ENCODE results near the gene FBXW8. TPM values are rescaled to one million over a fixed set of nuclear protein-coding genes. Genes with fewer than 3 reads are reported as not detected.

Gene FBXW8
- total and polyA plus RNA-seq, 7 experiments from 2014 or later = 4.8 to 13.2 (median 11.7) TPM

DNA sequence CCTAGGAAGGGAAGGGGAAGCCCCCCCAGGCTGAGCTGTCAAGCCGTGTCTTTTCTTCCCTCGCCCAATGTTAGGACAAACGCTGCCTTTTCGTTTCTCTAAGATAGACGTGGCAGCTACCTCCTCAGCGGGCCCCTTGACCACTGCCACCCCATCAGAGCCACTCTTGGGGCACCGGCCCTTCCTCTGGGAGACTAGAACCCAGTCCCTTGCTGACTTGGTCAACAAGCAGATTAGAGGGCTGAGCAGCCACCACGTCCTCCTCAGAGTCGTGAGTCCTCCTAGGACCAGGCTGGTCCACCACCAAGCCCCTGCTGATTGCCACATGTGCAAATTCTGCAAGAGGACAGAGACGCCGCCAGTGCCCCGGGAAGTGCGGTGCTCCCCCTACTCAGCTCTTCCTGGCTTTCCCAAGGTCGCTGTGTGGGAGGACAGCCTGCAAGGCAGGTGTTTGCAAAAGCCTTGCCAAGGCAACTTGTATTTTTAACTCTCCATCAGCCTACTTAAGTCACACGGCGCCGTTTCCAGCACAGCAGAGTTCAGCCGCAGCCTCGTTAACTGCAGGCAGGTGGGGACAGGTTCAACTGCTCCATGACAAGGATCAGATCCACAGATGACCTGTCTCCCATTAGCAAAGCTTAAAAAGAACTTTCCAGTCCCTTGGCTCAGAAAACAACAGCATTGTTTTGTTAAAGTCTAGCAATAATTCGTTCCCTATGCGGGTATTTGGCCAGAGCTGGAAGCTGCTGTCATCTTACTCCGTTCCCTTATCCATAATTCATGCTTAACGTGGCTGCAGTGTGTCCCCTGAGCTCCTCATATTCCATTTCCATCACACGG, 122.9 kb downstream of the FBXW8 start:
- no peaks in the 10 kb centered on the region for H3K27me3 ChIP-seq (ENCODE audit: control insufficient read depth in 2 of 2, insufficient read depth in 2 of 2, low read length in 2 of 2)
- Mint-ChIP-seq H3K27ac (peak overlapping the region in 1 of 9 donors; percentile 46), H3K36me3 (peaks cover 0 to 5% (median 3%) of the 10 kb centered on the region in 5 donors), H3K27me3 (peaks cover 0 to 12% (median 4%) of the 10 kb centered on the region in 5 donors), H3K4me3 (no peak overlapping the region), H3K9me3 (no peaks in the 10 kb centered on the region), H3K4me1 (peaks cover 0 to 8% (median 0%) of the 10 kb centered on the region in 7 donors)
- DNase-seq (no peak), ATAC-seq (no peak)
- intact Hi-C loops (cut with micrococcal nuclease) = no loop called here
- H3K4me1 ChIP-seq (ENCODE audit: control insufficient read depth in 2 of 2, insufficient read depth in 2 of 2, low read length in 2 of 2) = no peaks in the 10 kb centered on the region
- H3K27ac ChIP-seq (ENCODE audit: low read depth, low read length) = no peak overlapping the region
- H3K9me3 ChIP-seq (ENCODE audit: control insufficient read depth in 2 of 3, low read length in 3 of 3) = no peaks in the 10 kb centered on the region
- no peak overlapping the region for H3K4me3 ChIP-seq (ENCODE audit: low read length)
- CTCF ChIA-PET = no interaction called here
- POLR2A ChIA-PET = no interaction called here
- H3K36me3 ChIP-seq (ENCODE audit: control insufficient read depth in 2 of 3, insufficient read depth in 3 of 3, low read length in 3 of 3) = peaks cover 0 to 3% (median 0%) of the 10 kb centered on the region in 3 experiments

DNA sequence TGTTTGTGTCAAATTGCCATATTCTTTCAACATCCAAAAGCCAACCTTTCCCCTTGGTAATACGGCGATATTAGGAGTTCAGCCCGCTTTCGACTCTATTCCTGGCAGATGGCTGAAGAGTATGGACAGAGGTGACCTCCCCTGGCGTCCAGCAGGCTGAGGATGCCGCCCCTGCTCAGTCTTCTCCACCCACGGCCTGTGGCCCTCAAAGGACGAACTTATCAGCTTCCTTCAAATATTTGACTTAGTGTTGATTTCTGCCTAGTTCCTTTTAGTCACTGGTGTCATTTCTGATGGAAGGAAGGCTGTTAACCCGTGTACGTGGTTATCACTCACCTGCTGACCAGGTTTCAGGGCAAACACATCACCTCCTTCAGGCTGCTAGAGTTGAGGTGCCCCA, 123.5 kb downstream of the FBXW8 start:
- peaks cover 0 to 4% (median 1%) of the 10 kb centered on the region in 5 donors for H3K36me3 Mint-ChIP-seq
- H3K27me3 ChIP-seq (ENCODE audit: control insufficient read depth in 2 of 2, insufficient read depth in 2 of 2, low read length in 2 of 2) = no peaks in the 10 kb centered on the region
- ATAC-seq = no peak
- no peaks in the 10 kb centered on the region for H3K9me3 ChIP-seq (ENCODE audit: control insufficient read depth in 2 of 3, low read length in 3 of 3)
- no peaks in the 10 kb centered on the region for H3K9me3 Mint-ChIP-seq
- H3K4me1 Mint-ChIP-seq = peaks cover 0 to 8% (median 0%) of the 10 kb centered on the region in 7 donors
- H3K4me3 ChIP-seq (ENCODE audit: low read length) = no peak overlapping the region
- ChIA-PET POLR2A (no interaction called here), CTCF (no interaction called here)
- no peak for DNase-seq
- H3K4me1 ChIP-seq (ENCODE audit: control insufficient read depth in 2 of 2, insufficient read depth in 2 of 2, low read length in 2 of 2) = no peaks in the 10 kb centered on the region
- H3K27ac ChIP-seq (ENCODE audit: low read depth, low read length) = no peak overlapping the region
- no peaks in the 10 kb centered on the region for H3K36me3 ChIP-seq (ENCODE audit: control insufficient read depth in 2 of 3, insufficient read depth in 3 of 3, low read length in 3 of 3)
- intact Hi-C loops (cut with micrococcal nuclease) = no loop called here
- peaks cover 0 to 12% (median 4%) of the 10 kb centered on the region in 5 donors for H3K27me3 Mint-ChIP-seq
- H3K27ac Mint-ChIP-seq = peak overlapping the region in 2 of 9 donors; percentile 46 to 62
- no peak overlapping the region for H3K4me3 Mint-ChIP-seq

DNA sequence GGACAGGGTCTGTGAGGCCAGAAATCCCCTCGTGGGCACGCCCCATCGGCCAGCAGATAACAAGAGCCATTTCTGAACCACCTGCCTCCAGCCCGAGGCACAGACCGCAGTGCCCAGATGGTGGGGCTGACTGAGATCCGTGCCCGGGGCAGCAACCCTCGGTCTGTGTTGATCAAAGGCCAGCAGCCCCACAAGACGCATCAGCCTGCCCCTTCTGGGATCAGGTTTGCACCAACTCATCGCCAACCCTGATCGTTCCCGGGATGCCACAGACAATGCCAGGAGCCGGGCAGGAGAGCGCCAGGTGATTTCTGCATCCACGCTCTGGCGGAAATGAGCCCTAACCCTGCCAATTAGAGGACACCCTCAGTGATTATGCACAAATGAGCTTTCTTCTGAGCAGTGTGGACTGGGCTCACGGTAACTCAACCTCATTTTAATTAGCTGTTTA, 124.0 kb downstream of the FBXW8 start:
- H3K36me3 ChIP-seq (ENCODE audit: control insufficient read depth in 2 of 3, insufficient read depth in 3 of 3, low read length in 3 of 3) = no peaks in the 10 kb centered on the region
- Mint-ChIP-seq H3K9me3 (no peaks in the 10 kb centered on the region), H3K27me3 (peaks cover 0 to 12% (median 4%) of the 10 kb centered on the region in 5 donors), H3K4me1 (peaks cover 0 to 8% (median 0%) of the 10 kb centered on the region in 7 donors), H3K36me3 (peaks cover 0 to 4% (median 1%) of the 10 kb centered on the region in 5 donors), H3K27ac (peak overlapping the region in 1 of 9 donors; percentile 46), H3K4me3 (no peak overlapping the region)
- H3K27me3 ChIP-seq (ENCODE audit: control insufficient read depth in 2 of 2, insufficient read depth in 2 of 2, low read length in 2 of 2) = no peaks in the 10 kb centered on the region
- H3K9me3 ChIP-seq (ENCODE audit: control insufficient read depth in 2 of 3, low read length in 3 of 3) = no peaks in the 10 kb centered on the region
- H3K27ac ChIP-seq (ENCODE audit: low read depth, low read length) = no peak overlapping the region
- no peak overlapping the region for H3K4me3 ChIP-seq (ENCODE audit: low read length)
- no peaks in the 10 kb centered on the region for H3K4me1 ChIP-seq (ENCODE audit: control insufficient read depth in 2 of 2, insufficient read depth in 2 of 2, low read length in 2 of 2)
- intact Hi-C loops (cut with micrococcal nuclease) = no loop called here
- no peak for DNase-seq
- POLR2A ChIA-PET = no interaction called here
- CTCF ChIA-PET = no interaction called here
- no peak for ATAC-seq

DNA sequence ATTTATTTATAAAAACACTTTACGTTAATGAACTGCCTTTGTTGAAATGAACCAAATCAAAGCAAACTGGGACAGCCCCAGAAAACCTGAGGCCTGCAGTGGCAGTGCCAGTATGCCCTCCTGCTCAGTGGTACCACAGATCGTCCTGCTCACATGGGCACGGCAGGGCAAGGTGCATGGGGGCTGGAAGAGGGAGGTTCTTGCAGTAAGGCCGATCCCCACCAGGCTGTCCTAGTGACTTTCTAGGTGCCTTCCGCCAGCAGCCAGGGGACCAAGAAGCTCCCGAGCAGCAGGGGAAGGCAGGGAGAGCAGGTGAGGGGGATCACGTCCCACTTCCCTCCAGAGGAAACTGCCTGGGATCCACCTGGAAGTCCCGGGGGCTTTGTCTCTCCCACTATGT, 124.5 kb downstream of the FBXW8 start:
- H3K27ac Mint-ChIP-seq = no peak overlapping the region
- DNase-seq = no peak
- peaks cover 0 to 12% (median 4%) of the 10 kb centered on the region in 5 donors for H3K27me3 Mint-ChIP-seq
- Histone ChIP-seq H3K4me1 (ENCODE audit: control insufficient read depth in 2 of 2, insufficient read depth in 2 of 2, low read length in 2 of 2) (no peaks in the 10 kb centered on the region), H3K36me3 (ENCODE audit: control insufficient read depth in 2 of 3, insufficient read depth in 3 of 3, low read length in 3 of 3) (no peaks in the 10 kb centered on the region), H3K9me3 (ENCODE audit: control insufficient read depth in 2 of 3, low read length in 3 of 3) (no peaks in the 10 kb centered on the region), H3K27ac (ENCODE audit: low read depth, low read length) (no peak overlapping the region), H3K27me3 (ENCODE audit: control insufficient read depth in 2 of 2, insufficient read depth in 2 of 2, low read length in 2 of 2) (no peaks in the 10 kb centered on the region), H3K4me3 (ENCODE audit: low read length) (no peak overlapping the region)
- no peak for ATAC-seq
- peaks cover 0 to 4% (median 1%) of the 10 kb centered on the region in 5 donors for H3K36me3 Mint-ChIP-seq
- no peaks in the 10 kb centered on the region for H3K9me3 Mint-ChIP-seq
- ChIA-PET POLR2A (no interaction called here), CTCF (no interaction called here)
- H3K4me1 Mint-ChIP-seq = peaks cover 0 to 9% (median 0%) of the 10 kb centered on the region in 7 donors
- intact Hi-C loops (cut with micrococcal nuclease) = no loop called here
- no peak overlapping the region for H3K4me3 Mint-ChIP-seq

DNA sequence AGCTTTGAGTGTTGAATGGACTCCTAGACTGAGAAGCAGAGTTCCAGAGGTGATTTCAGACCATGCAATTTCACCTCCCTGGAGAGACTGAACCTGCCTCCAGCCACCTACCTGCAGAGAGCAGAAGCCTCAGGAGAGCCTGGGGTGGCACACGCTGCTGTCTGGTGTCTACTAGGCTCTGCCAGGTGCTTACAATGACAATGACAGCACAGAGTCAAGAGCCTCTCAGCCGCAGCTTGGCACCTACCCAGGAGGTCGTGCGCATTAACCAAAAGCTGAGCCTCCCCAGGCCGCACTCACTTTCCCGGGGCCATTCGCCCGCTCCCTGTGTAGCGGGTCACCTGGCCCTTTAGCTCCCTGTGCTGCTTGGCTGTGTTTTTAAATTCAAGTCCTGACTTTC, 125.3 kb downstream of the FBXW8 start:
- no peak overlapping the region for H3K4me3 ChIP-seq (ENCODE audit: low read length)
- Mint-ChIP-seq H3K4me3 (no peak overlapping the region), H3K4me1 (peaks cover 0 to 9% (median 0%) of the 10 kb centered on the region in 7 donors), H3K36me3 (peaks cover 0 to 3% (median 0%) of the 10 kb centered on the region in 5 donors), H3K9me3 (peaks cover 0 to 1% (median 0%) of the 10 kb centered on the region in 11 donors), H3K27ac (no peak overlapping the region), H3K27me3 (peaks cover 0 to 12% (median 4%) of the 10 kb centered on the region in 5 donors)
- H3K36me3 ChIP-seq (ENCODE audit: control insufficient read depth in 2 of 3, insufficient read depth in 3 of 3, low read length in 3 of 3) = no peaks in the 10 kb centered on the region
- CTCF ChIA-PET = no interaction called here
- intact Hi-C loops (cut with micrococcal nuclease) = no loop called here
- H3K27me3 ChIP-seq (ENCODE audit: control insufficient read depth in 2 of 2, insufficient read depth in 2 of 2, low read length in 2 of 2) = no peaks in the 10 kb centered on the region
- no peaks in the 10 kb centered on the region for H3K4me1 ChIP-seq (ENCODE audit: control insufficient read depth in 2 of 2, insufficient read depth in 2 of 2, low read length in 2 of 2)
- ATAC-seq (no peak), DNase-seq (no peak)
- POLR2A ChIA-PET = no interaction called here
- no peak overlapping the region for H3K27ac ChIP-seq (ENCODE audit: low read depth, low read length)
- no peaks in the 10 kb centered on the region for H3K9me3 ChIP-seq (ENCODE audit: control insufficient read depth in 2 of 3, low read length in 3 of 3)

DNA sequence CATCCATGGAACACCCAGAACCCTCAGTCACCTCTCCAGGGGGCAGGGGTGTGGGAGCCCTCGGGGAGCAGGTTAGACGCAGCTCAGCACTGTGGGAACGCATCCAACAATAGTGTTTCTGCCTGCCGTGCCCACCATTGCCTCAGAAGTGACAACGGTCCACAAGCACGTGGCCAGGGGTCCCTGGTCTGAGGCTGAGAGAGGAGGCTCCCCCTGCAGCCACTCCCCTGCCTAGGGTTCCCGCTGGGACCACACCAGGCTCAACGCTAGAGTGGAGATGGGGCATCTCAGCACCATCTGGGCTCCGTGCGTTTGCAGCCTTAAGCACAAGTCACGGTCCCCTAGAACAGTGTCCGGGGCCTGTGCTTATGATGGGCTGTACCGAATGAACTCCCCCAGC, 125.8 kb downstream of the FBXW8 start:
- CTCF ChIA-PET = no interaction called here
- H3K4me3 ChIP-seq (ENCODE audit: low read length) = no peak overlapping the region
- no peaks in the 10 kb centered on the region for H3K36me3 ChIP-seq (ENCODE audit: control insufficient read depth in 2 of 3, insufficient read depth in 3 of 3, low read length in 3 of 3)
- Mint-ChIP-seq H3K4me3 (no peak overlapping the region), H3K27me3 (peaks cover 0 to 12% (median 4%) of the 10 kb centered on the region in 5 donors), H3K27ac (no peak overlapping the region), H3K36me3 (peaks cover 0 to 1% (median 0%) of the 10 kb centered on the region in 5 donors), H3K9me3 (peaks cover 0 to 1% (median 0%) of the 10 kb centered on the region in 11 donors), H3K4me1 (peaks cover 0 to 9% (median 0%) of the 10 kb centered on the region in 7 donors)
- H3K27ac ChIP-seq (ENCODE audit: low read depth, low read length) = no peak overlapping the region
- POLR2A ChIA-PET = no interaction called here
- DNase-seq = no peak
- H3K27me3 ChIP-seq (ENCODE audit: control insufficient read depth in 2 of 2, insufficient read depth in 2 of 2, low read length in 2 of 2) = no peaks in the 10 kb centered on the region
- no peak for ATAC-seq
- no peaks in the 10 kb centered on the region for H3K4me1 ChIP-seq (ENCODE audit: control insufficient read depth in 2 of 2, insufficient read depth in 2 of 2, low read length in 2 of 2)
- intact Hi-C loops (cut with micrococcal nuclease) = no loop called here
- no peaks in the 10 kb centered on the region for H3K9me3 ChIP-seq (ENCODE audit: control insufficient read depth in 2 of 3, low read length in 3 of 3)

Measured in naive thymus-derived CD4-positive, alpha-beta T cell (primary cell).